22Rv1 (cell line): ENCODE measurements around the gene PTPN18.

ENCODE experiments used
- H3K27ac ChIP-seq: fragments of 450-650 bp; 2 replicates; pipeline ENCODE4 v1.5.1; 2017
- ZFX ChIP-seq: fragments of 450-650 bp; IDR thresholded peaks from 2 replicates; pipeline ENCODE4 v1.6.1; 2017; ENCODE audit warnings: antibody characterized with exemption, borderline replicate concordance
- TF ChIP-seq, protein P1 (sequence below): fragments of 450-650 bp; IDR thresholded peaks from 2 replicates; pipeline ENCODE4 v1.5.1; 2017; ENCODE audit warnings: mild to moderate bottlenecking

PTPN18 gene

DNA sequence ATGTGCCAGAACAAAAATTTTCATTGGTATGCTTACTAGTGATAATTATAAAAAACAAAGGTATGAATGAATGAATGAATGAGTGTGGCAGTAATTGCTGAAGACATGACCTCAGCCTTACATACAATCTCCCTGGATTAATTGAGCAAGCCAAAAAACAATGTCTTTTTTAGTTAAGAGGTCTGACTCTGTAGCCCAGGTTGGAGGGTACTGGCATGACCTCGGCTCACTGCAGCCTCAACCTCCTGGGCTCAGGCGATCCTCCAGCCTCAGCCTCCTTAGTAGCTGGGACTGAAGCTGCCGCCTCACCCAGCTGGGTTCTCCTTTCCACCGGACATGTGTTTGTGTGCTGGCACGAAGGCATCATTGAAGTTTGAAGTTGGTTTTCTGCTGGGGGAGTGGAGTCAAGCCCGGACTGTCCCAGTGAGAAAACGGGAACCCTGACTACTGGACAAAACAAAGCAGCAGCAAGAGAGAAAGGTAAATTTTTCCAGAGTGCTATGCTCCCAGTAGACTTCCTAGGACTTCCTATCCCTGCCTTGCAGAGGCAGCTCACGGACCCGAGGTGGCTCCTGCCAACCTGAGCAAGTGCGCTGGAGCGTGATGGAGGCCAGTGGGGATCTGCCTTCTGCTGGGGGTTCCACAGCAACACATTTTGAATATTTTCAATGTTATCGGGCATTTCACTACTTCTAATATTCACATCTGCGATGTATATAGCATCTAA is 19.5 kb upstream of the PTPN18 start:
- TF ChIP-seq ZFX, result no peak
- TF ChIP-seq, protein P1, sequence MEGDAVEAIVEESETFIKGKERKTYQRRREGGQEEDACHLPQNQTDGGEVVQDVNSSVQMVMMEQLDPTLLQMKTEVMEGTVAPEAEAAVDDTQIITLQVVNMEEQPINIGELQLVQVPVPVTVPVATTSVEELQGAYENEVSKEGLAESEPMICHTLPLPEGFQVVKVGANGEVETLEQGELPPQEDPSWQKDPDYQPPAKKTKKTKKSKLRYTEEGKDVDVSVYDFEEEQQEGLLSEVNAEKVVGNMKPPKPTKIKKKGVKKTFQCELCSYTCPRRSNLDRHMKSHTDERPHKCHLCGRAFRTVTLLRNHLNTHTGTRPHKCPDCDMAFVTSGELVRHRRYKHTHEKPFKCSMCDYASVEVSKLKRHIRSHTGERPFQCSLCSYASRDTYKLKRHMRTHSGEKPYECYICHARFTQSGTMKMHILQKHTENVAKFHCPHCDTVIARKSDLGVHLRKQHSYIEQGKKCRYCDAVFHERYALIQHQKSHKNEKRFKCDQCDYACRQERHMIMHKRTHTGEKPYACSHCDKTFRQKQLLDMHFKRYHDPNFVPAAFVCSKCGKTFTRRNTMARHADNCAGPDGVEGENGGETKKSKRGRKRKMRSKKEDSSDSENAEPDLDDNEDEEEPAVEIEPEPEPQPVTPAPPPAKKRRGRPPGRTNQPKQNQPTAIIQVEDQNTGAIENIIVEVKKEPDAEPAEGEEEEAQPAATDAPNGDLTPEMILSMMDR, result no peak
- no peak overlapping the region for H3K27ac ChIP-seq

DNA sequence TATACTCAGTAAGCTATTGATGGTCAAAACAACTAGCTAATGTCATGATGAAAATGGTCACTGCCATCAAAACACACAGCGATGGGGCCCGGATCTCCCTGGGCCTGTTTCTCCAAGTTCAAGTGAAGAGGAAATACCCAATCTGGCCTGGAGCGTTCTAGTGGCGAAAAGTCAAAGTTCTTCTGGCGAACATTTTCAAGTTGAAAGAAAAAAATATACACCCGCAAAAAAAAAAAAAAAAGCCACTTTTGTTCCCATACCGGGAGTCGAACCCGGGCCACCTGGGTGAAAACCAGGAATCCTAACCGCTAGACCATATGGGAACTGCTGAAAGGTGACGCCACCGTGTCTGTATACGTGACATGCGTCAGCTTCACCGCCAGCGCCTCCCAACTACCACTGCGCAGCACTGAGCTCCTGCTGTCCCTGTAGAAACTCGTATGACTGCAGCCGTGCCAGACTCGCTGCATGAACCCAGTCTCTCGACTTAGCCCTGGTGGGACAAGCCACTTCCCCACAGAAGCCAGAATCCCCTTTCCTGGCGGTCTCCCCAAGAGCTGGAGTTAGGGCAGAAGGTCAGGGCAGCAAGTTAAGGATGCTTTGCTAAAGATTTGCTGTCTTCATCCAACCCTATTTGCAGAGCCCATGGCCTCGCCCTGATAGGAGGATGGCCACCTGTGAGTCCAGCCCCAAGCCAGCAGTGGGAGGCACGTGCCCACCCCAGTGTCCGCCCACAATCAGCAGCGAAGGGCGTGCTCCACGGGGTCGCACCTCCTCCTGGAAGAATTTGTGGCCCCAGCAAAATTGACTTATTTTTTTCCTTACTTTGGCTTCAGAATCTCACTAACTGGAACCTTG is 18.8 kb upstream of the PTPN18 start:
- TF ChIP-seq, protein P1, result no peak
- TF ChIP-seq ZFX, result no peak
- H3K27ac ChIP-seq, result peak overlapping the region; percentile 40

DNA sequence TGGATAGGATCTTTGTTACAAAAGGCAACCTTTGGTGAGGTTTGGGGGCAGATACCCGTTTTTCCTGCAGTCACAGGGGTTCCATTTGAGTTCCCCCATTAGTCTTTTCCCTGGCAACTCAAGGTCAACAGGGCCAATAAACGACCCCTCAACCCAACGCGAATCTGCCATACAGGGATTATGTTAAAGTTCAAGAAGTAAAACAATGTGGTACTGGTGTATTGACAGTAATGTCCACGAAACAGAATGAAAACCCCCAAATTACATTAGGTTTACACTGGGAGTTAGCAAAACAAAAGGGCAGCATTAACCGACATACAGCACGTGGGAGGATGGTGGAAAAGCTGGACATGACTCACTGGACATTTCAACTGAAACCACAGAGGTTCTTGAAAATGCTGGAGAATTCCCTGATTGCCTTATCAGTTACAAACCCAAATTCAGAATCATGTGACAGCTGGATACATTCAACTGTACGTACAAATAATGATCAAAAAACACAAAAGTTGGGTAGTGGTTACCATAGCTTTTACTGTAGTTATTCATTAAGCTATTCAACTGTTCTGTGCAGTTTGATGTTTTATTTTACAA is 18.0 kb upstream of the PTPN18 start:
- peak overlapping the region; percentile 40 for H3K27ac ChIP-seq

DNA sequence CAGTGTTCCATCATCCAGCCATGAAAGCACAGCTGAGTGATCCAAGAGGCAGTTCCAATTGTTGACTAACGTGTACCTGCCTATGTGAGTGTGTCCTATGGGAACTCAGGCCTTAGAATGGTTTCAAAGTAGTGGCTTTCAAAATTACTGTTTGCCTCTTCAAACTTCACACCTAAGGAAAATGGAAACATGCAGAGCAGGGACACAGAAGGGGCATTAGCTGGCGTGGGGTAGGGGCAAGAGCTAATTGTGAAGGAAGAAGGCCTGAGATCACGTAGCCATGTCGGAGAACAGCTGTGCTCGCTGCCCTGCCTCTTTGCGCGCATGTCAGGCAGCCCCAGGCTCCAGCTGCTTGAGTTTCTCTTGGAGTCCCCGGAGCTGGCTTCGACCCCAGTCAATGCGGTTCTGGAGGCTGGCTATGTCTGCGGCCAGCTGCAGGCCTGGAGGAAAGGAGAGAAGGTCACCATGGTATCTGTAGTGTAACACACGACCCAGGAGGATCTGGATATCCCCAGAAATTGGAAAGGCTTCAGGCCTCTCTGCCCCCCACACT is 17.0 kb upstream of the PTPN18 start:
- H3K27ac ChIP-seq, result no peak overlapping the region
- no peak for TF ChIP-seq ZFX

More for the DNA sequence above, 18.0 kb upstream of the PTPN18 start:
- no peak for TF ChIP-seq ZFX
- TF ChIP-seq, protein P1, result no peak

DNA sequence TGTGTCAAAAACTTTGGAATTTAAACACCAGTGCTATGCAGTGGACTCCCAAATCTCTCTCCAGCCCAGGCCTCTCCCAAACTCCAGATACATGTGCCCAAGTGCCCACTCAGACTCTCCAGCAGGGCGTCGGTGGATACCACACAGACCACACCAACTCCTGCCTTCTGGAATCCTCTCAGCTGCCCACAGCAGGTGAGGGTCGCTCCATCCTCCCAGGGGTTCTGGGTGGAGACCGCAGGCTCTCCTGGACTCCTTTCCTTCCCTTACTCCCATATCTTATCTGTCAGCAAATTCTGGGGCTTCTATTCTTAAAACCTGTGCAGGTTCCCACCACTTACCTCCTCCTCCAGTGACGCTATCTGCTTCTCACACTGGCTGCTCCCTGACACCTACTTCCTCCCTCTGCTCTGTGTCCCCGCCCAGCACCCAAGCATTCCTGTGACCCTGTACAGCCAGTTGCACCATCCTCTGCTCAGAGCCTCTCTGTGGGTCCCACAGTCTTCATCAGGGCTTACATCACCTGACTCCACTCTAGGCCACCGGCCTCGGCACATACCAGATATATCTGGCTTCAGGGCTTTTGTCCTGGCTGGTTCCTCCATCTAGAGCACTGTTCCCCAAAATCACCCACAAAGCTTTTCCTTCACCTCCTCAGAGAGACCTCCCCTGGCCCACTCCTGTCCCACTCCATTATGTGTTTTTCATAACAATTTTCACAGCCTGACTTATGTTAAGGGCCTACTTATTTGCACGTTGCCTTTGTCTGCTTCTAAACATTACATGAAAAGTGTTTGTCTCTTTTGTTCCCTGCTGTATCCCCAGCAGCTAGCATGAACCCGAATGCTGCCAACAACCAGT is 15.7 kb upstream of the PTPN18 start:
- H3K27ac ChIP-seq, result no peak overlapping the region
- TF ChIP-seq ZFX, result no peak
- TF ChIP-seq, protein P1, result no peak

DNA sequence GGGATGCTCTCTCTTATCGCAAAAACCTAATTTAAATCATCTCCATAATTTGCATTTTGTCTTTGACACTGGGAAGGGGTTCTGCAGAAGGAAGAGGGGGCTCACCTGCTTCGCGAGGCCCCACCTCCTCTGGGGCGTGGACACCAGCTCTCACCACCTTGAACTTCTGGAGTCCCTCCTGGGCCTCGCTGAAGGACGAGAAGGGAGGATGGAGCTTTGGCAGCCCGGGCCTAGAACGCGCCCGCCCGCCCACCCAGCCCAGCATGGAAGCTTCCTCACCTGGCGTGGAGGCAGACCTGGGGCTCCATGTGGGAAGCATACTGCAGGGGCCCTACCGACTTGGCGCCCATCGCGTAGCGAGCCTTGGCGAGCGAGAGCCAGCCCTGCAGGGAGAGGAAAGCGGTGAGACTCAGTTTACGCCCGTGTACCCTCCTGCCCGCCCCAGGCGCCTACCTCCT is 14.3 kb upstream of the PTPN18 start:
- H3K27ac ChIP-seq, result peak overlapping the region; percentile 83
- TF ChIP-seq ZFX, result no peak
- TF ChIP-seq, protein P1, result no peak
